ENCODE measurements around the gene CFAP46. TPM values are rescaled to one million over a fixed set of nuclear protein-coding genes. Genes with fewer than 3 reads are reported as not detected.

Gene CFAP46
- total RNA-seq, 1 experiment from 2014 or later = not detected

DNA sequence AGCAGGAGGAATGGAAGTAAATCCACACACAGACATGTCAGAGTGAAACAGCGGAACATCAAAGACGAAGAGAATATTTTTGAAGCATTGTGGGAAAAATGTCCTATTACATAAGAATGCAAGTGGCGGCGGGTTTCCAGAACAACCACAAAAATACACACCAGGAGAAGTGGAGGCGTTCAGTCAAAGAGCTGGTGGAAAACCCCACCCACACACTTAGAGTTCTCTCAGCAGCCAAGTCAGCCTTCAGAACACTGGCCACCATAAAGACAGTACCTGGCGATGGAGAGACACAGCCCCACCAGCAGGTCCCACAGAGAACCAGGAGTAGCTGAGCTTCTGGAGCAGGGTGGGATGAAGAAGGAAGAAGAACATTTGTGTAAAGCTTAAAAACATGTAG lies 180.1 kb downstream of the CFAP46 start:
- intact Hi-C loops (cut with micrococcal nuclease; ENCODE audit: unreplicated experiment) = no loop called here
- no TSS peak for BruUV-seq (replicated peaks)
- no peak for DNase-seq
- Mint-ChIP-seq H3K4me3 (ENCODE audit: low read depth, unreplicated experiment) (no peak overlapping the region), H3K4me1 (ENCODE audit: low read depth, unreplicated experiment) (no peaks in the 10 kb centered on the region), H3K36me3 (ENCODE audit: insufficient read depth, unreplicated experiment) (peaks cover 4% of the 10 kb centered on the region), H3K27me3 (ENCODE audit: unreplicated experiment) (no peaks in the 10 kb centered on the region), H3K27ac (ENCODE audit: unreplicated experiment) (no peak overlapping the region), H3K9me3 (ENCODE audit: low read depth, unreplicated experiment) (no peaks in the 10 kb centered on the region)
- TF ChIP-seq, protein P1, sequence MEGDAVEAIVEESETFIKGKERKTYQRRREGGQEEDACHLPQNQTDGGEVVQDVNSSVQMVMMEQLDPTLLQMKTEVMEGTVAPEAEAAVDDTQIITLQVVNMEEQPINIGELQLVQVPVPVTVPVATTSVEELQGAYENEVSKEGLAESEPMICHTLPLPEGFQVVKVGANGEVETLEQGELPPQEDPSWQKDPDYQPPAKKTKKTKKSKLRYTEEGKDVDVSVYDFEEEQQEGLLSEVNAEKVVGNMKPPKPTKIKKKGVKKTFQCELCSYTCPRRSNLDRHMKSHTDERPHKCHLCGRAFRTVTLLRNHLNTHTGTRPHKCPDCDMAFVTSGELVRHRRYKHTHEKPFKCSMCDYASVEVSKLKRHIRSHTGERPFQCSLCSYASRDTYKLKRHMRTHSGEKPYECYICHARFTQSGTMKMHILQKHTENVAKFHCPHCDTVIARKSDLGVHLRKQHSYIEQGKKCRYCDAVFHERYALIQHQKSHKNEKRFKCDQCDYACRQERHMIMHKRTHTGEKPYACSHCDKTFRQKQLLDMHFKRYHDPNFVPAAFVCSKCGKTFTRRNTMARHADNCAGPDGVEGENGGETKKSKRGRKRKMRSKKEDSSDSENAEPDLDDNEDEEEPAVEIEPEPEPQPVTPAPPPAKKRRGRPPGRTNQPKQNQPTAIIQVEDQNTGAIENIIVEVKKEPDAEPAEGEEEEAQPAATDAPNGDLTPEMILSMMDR (IDR thresholded peaks at IDR 0.05; ENCODE audit: unreplicated experiment) = no peak
- CTCF ChIA-PET = no interaction called here

- CTCF ChIA-PET = no interaction called here
- Mint-ChIP-seq H3K36me3 (ENCODE audit: insufficient read depth, unreplicated experiment) (peaks cover 2% of the 10 kb centered on the region), H3K27ac (ENCODE audit: unreplicated experiment) (no peak overlapping the region), H3K27me3 (ENCODE audit: unreplicated experiment) (no peaks in the 10 kb centered on the region), H3K4me1 (ENCODE audit: low read depth, unreplicated experiment) (no peaks in the 10 kb centered on the region), H3K9me3 (ENCODE audit: low read depth, unreplicated experiment) (no peaks in the 10 kb centered on the region), H3K4me3 (ENCODE audit: low read depth, unreplicated experiment) (no peak overlapping the region)
- intact Hi-C loops (cut with micrococcal nuclease; ENCODE audit: unreplicated experiment) = no loop called here
- no TSS peak for BruUV-seq (replicated peaks)
- TF ChIP-seq, protein P1 (IDR thresholded peaks at IDR 0.05; ENCODE audit: unreplicated experiment) = no peak
- DNase-seq = no peak
Measured at GRCh38 chr10:132761395-132762060, 180.8 kb downstream of the CFAP46 start.

DNA sequence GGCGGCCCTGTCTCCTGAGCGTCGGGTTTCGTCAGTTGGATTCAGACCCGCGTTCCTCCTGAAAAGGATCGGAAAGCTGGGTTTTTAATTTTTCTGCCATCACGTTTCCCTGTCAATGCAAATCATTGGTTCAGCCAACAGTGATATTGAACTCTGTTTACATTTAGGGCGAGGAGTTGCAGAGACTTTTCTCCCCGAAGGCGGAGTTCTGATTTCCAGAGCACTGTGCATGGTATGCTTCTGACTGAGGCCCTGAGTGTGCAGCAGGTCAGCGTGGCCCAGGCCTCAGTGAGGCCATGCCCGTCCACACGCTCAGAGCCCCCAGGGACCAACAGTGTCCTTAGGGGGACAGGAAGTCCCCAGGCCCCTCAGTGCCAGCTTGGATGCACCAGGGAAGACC lies 183.5 kb downstream of the CFAP46 start:
- CTCF ChIA-PET = no interaction called here
- no peaks in the 10 kb centered on the region for H3K4me1 Mint-ChIP-seq (ENCODE audit: low read depth, unreplicated experiment)
- no peak overlapping the region for H3K4me3 Mint-ChIP-seq (ENCODE audit: low read depth, unreplicated experiment)
- intact Hi-C loops (cut with micrococcal nuclease; ENCODE audit: unreplicated experiment) = no loop called here
- H3K36me3 Mint-ChIP-seq (ENCODE audit: insufficient read depth, unreplicated experiment) = no peaks in the 10 kb centered on the region
- H3K27ac Mint-ChIP-seq (ENCODE audit: unreplicated experiment) = no peak overlapping the region
- H3K27me3 Mint-ChIP-seq (ENCODE audit: unreplicated experiment) = no peaks in the 10 kb centered on the region
- BruUV-seq (replicated peaks) = no TSS peak
- TF ChIP-seq, protein P1 (IDR thresholded peaks at IDR 0.05; ENCODE audit: unreplicated experiment) = no peak
- no peak for DNase-seq
- peaks cover 6% of the 10 kb centered on the region for H3K9me3 Mint-ChIP-seq (ENCODE audit: low read depth, unreplicated experiment)

Other genes with a start within 250 kb of the CFAP46 start
- not detected in 2 replicates for gene NKX6-2, start 156.4 kb downstream of the CFAP46 start, total RNA-seq (2022)
- gene ADGRA1, start 145.4 kb upstream of the CFAP46 start, total RNA-seq (2022) = not detected in 2 replicates
- 1.2 and 1.7 TPM in 2 replicates for gene KNDC1, start 217.6 kb upstream of the CFAP46 start, total RNA-seq (2022)

Data from Calu3 (cell line).